Measurements from ENCODE around the gene TBX19. TPM values are rescaled to one million over a fixed set of nuclear protein-coding genes. Genes with fewer than 3 reads are reported as not detected.
"Not testable (repeated sequence)": the region's sequence is repeated elsewhere in the genome, so short reads cannot be mapped to it uniquely, and the experiment has no call there.

The TBX19 gene
- polyA plus RNA-seq, 1 experiment: 2.3 TPM

DNA sequence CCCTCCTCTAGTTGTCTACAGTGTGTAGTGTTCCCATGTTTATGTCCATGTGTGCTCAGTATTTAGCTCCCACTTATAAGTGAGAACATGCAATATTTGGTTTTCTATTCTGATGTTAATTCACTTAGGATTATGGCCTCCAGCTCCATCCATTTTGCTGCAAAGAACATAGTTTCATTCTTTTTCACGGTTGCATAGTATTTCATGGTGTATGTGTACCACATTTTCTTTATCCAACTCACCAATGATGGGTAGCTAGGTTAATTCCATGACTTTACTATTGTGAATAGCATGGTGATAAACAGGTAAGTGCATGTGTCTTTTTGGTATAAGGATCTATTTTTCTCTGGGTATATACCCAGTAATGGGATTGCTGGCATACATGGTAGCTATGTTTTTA, 67.0 kb downstream of the TBX19 start:
- Histone ChIP-seq H3K36me3 (ENCODE audit: control insufficient read depth, insufficient read depth, low read length) (no peaks in the 10 kb centered on the region), H3K4me3 (ENCODE audit: low read depth, low read length) (no peak overlapping the region), H3K27me3 (ENCODE audit: control insufficient read depth, insufficient read depth, low read length) (no peaks in the 10 kb centered on the region)
- TF ChIP-seq, protein P1, sequence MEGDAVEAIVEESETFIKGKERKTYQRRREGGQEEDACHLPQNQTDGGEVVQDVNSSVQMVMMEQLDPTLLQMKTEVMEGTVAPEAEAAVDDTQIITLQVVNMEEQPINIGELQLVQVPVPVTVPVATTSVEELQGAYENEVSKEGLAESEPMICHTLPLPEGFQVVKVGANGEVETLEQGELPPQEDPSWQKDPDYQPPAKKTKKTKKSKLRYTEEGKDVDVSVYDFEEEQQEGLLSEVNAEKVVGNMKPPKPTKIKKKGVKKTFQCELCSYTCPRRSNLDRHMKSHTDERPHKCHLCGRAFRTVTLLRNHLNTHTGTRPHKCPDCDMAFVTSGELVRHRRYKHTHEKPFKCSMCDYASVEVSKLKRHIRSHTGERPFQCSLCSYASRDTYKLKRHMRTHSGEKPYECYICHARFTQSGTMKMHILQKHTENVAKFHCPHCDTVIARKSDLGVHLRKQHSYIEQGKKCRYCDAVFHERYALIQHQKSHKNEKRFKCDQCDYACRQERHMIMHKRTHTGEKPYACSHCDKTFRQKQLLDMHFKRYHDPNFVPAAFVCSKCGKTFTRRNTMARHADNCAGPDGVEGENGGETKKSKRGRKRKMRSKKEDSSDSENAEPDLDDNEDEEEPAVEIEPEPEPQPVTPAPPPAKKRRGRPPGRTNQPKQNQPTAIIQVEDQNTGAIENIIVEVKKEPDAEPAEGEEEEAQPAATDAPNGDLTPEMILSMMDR (IDR thresholded peaks at IDR 0.05; ENCODE audit: insufficient read depth, low read depth, low read length): no peak
- no peak for DNase-seq (ENCODE audit: low read depth)
- ChIA-PET POLR2A (no interaction called here), CTCF (interaction anchor here (1.7 kb wide), 1 partner anchor 13 kb away, joined by 3 read pairs; no protein-coding TSS in a partner anchor)

DNA sequence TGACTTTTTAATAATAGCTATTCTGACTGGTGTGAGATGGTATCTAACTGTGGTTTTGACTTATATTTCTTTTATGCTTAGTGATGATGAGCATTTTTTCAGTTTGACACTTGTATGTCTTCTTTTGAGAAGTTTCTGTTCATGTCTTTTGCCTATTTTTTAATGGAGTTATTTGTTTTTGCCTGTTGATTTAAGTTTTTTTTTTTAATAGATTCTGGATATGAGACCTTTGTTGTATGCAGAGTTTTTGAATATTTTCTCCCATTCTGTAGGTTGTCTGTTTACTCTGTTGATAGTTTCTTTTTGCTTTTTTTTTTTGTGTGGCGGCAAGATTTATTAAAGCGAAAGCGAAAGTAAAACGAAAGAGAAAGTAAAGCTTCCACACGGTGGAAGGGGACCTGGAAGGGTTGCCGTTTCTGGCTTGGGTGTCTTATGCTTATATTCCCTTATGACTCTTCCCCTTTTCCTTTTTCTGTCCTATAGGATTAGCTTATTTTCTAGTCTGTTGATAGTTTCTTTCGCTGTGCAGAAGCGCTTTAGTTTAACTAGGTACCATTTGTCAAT, 67.6 kb downstream of the TBX19 start:
- POLR2A ChIA-PET: no interaction called here
- no peaks in the 10 kb centered on the region for H3K36me3 ChIP-seq (ENCODE audit: control insufficient read depth, insufficient read depth, low read length)

DNA sequence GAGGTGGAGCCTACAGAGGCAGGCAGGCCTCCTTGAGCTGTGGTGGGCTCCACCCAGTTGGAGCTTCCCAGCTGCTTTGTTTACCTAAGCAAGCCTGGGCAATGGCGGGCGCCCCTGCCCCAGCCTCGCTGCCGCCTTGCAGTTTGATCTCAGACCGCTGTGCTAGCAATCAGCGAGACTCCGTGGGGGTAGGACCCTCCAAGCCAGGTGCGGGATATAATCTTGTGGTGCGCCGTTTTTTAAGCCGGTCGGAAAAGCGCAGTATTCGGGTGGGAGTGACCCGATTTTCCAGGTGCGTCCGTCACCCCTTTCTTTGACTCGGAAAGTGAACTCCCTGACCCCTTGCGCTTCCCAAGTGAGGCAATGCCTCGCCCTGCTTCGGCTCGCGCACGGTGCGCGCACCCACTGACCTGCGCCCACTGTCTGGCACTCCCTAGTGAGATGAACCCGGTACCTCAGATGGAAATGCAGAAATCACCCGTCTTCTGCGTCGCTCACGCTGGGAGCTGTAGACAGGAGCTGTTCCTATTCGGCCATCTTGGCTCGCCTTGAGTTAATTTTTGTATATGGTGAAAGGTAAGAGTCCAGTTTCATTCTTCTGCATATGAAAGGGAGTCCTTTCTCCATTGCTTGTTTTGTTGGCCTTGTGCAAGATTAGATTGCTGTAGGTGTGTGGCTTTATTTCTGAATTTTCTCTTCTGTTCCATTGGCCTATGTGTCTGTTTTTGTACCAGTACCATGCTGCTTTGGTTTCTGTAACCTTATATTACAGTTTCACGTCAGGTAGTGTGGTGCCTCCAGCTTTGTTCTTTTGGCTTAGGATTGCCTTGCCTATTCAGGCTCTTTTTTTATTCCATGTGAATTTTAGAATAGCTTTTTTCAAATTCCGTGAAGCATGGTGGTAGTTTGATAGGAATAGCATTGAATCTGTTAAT, 73.9 kb downstream of the TBX19 start:
- H3K27me3 ChIP-seq (ENCODE audit: control insufficient read depth, insufficient read depth, low read length); DNase-seq (ENCODE audit: low read depth); POLR2A ChIA-PET; H3K36me3 ChIP-seq (ENCODE audit: control insufficient read depth, insufficient read depth, low read length); H3K4me3 ChIP-seq (ENCODE audit: low read depth, low read length): not testable (repeated sequence)
- CTCF ChIA-PET: interaction anchor here (0.9 kb wide), 1 partner anchor 12 kb away, joined by 8 read pairs; no protein-coding TSS in a partner anchor

More for the DNA sequence above, 67.6 kb downstream of the TBX19 start:
- CTCF ChIA-PET: interaction anchor here (1.7 kb wide), 1 partner anchor 13 kb away, joined by 3 read pairs; no protein-coding TSS in a partner anchor
- H3K4me3 ChIP-seq (ENCODE audit: low read depth, low read length): no peak overlapping the region
- TF ChIP-seq, protein P1 (IDR thresholded peaks at IDR 0.05; ENCODE audit: insufficient read depth, low read depth, low read length): no peak
- no peak for DNase-seq (ENCODE audit: low read depth)
- H3K27me3 ChIP-seq (ENCODE audit: control insufficient read depth, insufficient read depth, low read length): no peaks in the 10 kb centered on the region

DNA sequence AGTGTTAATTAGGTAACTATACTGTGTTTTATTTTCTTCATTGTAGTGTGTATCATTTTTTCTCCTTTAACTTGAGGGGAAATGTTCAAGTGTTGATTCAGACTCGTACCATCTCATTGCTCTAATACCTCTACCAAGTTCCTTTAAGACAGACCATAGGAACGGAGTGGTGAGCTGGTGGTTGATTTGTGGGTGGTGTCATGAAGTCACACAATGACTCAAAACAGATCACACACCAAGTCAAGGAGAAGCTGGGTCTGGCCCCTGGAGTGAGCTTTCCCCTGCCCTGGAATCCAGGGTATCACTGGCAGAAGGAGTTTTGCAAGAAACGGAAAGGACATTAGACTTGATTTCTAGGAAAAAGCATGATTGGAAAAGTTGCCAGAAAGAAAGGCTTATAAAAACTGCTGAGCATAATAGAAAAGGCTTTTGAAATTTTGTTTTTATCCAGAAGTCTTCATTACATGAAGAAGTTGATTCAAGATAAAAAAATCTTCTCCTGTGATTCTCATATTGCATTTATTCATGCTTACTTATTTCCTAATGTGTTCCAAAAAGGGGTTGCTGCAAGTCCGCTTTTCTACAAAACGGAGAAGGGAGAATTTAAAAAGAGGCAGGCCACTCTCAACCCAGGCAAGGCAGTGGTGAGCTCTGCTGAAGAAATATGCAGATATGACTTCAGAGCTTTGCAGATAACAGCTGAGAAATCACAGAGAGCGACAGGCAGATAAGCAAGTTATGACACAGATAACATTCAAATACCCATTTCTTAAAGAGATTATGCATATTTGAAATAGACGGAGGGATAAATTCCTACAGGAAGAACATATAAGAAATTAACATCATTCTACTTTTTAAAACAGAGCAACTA, 79.7 kb downstream of the TBX19 start:
- Histone ChIP-seq H3K36me3 (ENCODE audit: control insufficient read depth, insufficient read depth, low read length) (no peaks in the 10 kb centered on the region), H3K4me3 (ENCODE audit: low read depth, low read length) (no peak overlapping the region), H3K27me3 (ENCODE audit: control insufficient read depth, insufficient read depth, low read length) (peaks cover 3% of the 10 kb centered on the region)
- CTCF ChIA-PET: interaction anchor here (1.6 to 2.1 kb wide), 2 partner anchors 13 to 17 kb away, joined by 3 to 4 read pairs; no protein-coding TSS in a partner anchor
- DNase-seq (ENCODE audit: low read depth): no peak
- POLR2A ChIA-PET: no interaction called here
- TF ChIP-seq, protein P1 (IDR thresholded peaks at IDR 0.05; ENCODE audit: insufficient read depth, low read depth, low read length): no peak

DNA sequence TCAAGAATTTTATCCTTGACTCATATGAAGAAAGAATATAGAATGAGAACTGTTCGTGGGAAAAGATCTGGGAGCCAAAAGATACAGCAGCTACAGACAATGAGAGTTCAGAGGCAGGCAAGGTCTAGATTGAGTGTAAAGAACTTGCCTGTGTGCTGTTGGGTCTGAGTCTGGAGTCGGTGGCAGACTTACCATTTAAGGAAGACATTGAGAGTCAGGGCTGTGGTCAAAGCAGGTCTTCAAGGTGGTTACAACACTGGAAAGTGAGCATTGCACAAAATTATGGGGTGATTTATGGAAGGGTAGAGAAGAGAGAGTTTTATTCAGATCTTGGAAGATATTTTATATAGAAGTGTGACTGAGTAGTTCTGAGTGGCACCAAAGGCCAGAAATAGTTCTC, 80.6 kb downstream of the TBX19 start:
- POLR2A ChIA-PET: no interaction called here
- CTCF ChIA-PET: interaction anchor here (1.6 to 2.1 kb wide), 2 partner anchors 14 to 18 kb away, joined by 3 to 4 read pairs; no protein-coding TSS in a partner anchor
- Histone ChIP-seq H3K36me3 (ENCODE audit: control insufficient read depth, insufficient read depth, low read length) (no peaks in the 10 kb centered on the region), H3K27me3 (ENCODE audit: control insufficient read depth, insufficient read depth, low read length) (peaks cover 3% of the 10 kb centered on the region), H3K4me3 (ENCODE audit: low read depth, low read length) (no peak overlapping the region)
- TF ChIP-seq, protein P1 (IDR thresholded peaks at IDR 0.05; ENCODE audit: insufficient read depth, low read depth, low read length): no peak
- no peak for DNase-seq (ENCODE audit: low read depth)

Data from BJ (cell line).